GM19438 (cell line): ENCODE measurements around the gene SGSM2.
A peak's percentile ranks its signal among the peaks of the same experiment; 100 is the strongest.

Experiments
- ATAC-seq: cut with Tn5 transposase; IDR thresholded peaks from one replicate; pipeline ENCODE4 v1.9.1; 2021; ENCODE audit warnings: low read depth; ENCODE audit not compliant: unreplicated experiment

The SGSM2 gene

DNA sequence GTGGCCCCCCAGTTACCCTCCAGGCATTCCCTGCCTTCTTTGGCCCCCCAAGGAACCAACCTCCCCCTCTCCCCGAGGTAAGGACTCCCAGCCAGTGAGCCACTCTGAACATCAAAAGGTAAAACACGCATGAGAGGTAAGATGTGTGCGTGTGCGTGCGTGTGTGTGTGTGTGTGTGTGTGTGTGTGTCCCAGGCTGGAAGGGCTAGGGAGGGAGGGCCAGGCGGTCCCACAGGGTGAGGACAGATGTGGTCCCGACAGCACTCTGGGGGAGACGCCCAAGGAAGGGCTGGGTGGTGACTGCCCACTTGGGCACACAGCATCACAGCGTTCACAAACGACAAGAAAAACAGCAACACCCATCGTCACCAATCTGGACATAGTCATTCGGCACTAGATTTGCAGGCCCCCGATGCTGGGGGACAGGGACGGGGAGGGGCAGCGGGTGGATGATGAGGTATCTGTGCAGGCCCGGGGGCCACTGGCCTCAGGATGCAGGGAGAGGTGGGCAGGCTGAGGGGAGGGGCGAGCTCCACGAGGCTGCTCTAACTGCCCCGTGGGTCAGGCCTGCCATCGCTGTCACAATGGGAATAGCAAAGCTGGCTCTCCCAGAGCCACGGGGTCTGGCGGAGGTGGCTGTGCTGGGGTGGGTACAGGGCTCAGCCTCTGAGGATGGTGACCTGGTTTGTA is 47.3 kb downstream of the SGSM2 start:
- no peak for ATAC-seq

DNA sequence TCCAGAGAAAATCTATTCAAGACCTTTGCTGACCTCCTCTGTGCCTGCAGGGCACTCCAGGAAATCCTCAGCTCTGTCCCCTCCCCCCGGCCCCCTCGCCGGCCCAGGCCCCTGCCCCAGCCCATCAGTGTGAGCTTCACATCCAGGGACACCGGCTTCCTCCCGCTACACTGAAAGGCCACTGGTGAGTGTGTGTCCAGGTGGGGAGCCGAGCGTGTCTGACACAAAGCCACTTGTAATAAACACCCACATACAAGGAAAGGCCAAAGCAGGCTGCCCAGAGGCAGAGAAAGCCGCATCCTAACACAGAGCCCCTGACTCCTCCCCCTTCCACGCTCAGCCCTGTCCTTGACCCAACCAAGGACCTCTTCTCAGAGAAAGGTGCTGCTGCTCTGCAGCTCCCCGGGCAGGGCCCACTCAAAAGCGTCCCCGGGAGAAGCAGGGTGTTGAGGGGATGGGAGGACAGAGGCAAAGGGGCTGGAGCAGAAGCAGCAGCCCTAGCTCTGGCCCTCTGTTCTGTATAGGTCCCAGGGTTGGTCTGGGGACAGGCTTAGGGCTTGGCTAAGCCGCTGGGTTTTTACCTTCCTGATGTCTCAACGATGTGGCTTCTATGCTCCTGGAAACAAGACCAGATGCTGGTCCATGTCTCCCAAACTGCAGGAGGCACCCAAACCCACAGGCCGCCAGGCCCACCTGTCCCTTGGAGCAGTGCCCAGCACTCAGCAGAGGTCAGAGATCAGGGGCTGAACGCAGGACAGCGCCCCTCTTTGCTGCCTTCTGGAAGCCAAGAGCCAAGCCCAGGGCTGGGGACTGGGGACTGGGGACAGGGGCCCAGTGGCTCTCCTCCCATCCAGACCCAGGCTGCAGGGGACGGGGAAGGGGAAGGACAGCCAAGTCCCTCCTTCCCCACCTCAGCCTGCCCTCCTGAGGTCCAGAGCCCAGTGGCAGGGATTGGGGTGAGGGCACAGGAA is 48.2 kb downstream of the SGSM2 start:
- ATAC-seq: no peak

DNA sequence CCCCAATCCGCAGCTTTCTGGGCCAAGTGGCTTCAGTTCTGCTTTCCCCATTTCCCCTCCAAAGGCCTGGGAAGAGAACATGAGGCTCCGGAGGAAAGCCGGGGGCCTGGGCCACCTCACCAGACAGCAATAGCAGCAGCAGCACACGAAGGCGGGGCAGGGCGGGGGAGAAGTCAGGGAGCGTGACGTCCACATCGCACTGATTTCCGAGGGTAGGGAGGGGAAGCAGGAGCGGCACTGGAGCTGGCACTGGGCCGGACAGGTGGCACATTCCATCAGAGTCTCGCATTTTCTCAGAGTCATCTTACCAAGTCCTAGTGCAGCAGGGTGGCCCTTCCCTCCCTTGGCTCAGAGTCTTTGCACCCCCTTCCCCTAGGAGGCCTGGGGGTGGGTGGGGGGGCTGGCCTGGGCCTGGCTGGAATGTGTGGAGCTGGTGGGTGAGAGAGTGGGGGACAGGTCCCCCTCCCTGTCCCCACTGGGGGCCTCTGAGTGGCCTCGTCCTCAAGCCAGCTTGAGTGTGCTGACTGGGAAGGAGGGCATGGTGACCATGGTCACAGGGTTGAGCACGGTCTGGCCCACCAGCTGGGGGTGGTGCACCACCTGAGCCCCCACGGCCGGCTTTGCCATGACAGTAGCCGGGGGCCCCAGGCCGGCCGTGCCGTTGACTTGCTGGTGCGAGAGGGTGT is 49.2 kb downstream of the SGSM2 start:
- no peak for ATAC-seq

DNA sequence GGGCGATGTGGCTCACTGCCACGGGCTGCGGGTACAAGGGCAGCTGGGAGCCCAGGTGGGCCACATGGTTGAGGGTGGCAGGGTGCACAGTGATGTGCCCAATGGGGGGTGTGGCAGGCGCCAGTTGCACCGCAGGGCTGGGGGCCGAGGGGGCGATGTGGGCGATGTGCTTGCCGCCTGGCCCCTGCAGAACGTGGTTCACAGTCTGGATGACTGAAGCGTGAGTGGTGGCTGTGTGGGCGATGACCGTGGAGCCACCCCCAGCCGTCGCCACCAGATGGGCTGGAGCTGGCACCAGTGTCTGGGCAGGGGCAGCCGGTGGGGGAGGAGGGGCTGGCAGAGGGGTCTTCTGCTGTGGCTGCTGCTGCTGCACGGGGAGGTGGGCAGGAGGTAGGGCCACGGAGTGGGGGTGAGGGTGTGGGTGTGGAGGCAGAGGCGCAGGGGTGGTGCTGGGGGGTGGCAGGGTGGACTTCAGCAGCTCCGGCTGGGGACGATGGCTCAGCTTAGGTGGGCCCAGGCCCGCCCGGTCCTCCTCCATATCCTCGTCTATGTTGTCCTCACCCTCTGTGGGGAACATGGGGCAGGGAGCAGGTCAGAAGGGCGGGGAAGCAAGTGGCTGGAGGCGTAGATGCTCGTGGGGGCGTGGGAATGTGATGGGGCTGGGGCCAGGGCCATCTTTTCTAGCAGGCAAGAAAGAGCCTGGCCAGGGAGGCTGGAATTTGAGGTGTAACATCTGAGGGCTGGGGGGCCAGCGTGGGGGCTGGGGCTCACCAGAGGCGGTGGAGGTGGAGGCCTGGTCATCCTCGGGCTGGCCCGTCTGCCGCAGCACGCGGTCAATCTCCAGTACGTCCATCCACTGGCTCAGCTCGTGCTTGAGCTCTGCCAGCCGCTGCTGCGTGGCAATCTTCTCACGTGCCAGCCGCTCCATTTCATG is 50.1 kb downstream of the SGSM2 start:
- ATAC-seq: no peak

DNA sequence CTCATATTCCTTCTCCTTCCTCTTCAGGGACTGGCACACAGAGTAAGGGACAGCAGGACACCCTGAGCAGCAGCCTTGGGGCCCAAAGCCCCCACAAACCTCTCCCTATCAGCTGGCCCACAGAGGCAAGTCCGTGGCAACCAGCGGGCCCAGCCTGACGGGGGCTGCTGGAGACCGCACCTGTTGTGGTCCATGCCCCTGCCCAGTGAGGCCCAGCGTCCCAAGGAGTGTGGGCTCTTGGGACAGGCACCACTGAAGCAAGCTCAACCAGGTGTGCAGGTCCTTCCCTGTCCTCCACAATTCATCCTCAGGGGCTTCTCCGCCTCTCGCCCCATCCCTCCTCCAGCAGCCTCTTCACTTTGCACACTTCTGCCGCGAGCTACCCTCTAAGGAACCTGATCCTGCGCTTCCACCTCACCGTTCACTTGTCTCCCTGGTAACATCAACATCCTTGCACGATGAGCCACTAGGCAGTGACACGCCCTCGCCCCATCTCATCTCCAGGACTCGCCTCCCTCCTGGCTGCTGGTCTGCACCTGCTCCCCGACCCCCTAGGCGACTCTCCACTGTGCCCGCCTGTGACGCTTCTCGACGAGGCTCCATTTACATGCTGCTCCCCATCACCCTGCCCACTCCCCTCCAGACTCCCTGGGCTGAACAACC is 50.9 kb downstream of the SGSM2 start:
- no peak for ATAC-seq

DNA sequence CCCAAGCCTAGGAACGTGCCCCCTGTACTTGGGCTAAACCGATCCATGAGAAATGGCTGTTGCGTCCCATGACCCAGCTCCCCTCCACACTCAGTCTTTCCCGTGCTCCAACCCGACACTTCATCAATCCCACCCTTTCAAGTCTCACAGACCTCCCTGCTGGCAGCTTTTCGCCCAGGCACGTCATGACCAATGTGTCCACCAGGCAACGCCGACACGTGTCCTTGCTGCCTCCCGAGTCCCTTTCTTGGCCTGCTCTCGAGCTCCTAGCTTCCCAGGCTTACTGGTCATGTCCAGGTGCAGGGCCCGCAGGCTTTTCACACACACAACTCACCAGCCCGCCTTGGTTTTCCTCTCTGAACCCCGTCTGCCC is 51.4 kb downstream of the SGSM2 start:
- ATAC-seq: no peak

DNA sequence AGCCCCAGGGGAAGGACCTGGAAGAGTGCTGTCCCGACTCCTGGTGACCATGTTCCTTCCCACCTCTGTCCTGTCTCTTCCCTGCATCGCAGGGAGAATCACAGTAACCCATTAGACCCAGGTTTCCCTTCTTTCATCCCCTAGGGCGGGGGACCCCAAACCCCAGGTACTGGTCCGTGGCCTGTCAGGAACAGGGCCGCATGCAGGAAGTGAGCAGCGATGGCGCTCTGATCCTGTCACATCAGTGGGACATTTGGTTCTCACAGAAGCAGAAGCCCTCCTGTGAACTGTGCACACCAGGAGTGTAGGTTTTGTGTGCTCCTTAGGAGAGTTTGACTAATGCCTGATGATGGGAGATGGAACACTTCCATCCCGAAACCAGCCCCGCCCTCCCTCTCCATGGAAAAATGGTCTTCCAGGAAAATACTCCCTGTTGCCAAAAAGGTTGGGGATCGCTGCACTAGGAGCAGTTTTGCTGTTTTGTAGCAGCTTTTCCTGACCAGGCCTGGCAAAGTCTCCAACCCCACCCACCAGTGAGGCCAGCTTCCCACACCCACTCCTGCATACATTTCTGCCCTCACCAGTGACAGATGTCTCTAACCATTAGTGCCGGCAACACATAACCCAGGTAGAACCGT is 53.0 kb downstream of the SGSM2 start:
- ATAC-seq: no peak

DNA sequence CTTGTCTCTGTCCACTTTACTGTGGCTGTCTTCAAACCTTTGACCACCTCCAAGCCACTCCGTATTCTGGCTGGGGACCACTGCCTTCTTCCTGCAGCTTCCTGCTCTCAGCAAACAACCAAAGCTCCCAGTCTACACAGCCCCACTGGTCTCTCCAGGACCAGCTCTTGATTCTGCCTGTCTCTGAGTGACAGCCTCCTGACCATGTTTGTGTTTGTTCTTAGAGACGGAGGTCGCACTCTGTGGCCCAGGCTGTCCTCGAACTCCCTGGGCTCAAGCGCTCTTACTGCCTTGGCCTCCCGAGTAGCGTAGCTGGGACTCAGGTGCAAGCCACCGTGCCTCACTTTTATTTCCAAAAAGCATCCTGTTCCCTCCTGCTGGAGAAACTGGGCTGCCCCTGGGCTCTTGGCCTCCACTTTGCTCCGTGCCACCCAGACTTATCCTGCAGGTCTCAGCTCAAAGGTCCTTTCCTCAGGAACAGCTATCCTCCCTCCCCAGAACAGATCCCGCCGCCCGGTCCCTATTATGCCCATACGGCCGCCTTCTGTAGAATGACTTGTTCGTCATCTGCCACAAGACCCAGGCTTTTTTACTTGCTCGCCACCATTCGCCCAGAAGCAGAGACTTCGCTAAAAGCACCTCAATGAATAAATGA is 54.4 kb downstream of the SGSM2 start:
- no peak for ATAC-seq

DNA sequence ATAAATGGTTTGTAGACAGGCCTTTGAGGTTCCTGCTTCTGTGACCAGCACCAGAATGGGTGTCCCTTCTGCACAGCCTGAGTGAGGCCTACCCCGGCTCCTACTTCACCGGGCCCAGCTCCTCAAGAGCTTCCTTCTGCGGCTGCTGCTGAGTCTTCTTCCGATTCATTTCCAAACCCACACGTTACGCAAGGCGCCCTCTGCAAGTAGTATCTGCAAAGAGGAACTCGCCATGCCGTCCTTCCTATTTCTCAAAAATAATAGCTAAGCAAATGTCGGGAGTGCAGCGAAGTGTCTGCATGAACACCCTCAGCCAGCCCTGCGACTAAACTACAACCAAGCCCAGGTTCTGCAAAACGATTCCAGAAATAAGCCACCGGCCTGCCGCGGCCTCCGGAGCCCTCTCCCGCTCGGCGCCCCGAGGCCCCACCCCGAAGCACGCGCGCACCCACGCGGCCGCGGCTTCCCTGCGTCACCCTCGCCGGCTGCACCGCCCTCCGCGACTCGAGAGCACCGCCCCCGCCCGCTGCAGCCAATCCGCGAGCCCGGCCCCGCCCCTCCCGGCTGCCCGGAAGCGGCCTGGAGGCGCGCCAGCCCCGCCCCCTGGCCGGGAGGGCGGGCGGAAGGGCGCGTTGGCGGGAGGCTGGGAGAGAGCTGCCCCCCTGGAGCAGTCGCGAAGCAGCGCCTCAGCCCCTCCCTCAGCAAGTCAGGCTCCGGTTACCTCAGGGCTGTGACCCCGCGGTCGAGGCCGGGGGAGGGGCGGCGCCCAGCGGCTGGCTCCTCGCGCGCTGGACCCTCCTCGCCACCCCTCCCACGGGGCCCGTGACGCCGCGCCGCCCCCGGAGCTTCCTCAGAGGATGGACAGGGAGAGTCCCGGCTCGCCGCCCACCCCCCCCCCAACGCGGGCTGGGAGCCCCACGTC is 55.2 kb downstream of the SGSM2 start:
- peak; percentile 44 for ATAC-seq

DNA sequence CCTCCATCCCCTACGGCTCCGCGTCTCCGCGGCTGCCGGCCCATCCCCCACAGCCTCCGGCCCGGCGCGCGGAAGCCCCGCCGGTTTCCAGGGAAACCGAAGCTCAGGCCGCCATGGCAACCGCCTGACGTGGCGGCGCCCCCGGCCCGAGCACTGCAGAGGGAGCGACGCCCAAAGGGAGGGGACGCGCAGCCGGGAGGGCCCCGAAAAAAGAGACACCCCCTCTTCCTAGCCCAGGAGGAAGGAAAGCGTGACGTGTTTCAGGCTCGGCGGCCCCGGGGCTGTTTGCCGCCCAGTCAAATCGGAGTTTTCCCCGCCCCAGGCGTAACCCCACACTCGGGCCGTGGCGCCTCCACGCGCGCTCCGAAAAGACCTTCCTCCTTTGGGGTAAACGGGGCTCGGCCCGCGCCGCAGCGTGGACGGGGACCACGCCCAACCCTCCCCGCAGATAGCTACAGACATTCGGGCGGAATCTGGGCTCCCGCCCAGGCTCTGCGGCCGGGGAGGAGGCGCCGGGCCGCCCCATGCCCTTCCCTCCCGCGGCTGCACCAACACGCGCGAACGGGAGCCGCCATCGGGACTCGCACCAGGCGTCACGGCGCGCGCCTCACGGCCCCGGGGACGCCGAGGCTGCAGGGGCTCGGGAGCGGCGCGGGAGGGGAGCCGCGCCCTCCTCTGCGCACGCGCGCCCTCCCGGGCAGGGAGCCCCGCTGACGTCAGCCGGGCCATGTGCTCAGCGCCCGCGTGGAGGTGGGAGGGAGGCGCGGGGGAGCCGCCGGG is 56.1 kb downstream of the SGSM2 start:
- peak; percentile 31 for ATAC-seq

DNA sequence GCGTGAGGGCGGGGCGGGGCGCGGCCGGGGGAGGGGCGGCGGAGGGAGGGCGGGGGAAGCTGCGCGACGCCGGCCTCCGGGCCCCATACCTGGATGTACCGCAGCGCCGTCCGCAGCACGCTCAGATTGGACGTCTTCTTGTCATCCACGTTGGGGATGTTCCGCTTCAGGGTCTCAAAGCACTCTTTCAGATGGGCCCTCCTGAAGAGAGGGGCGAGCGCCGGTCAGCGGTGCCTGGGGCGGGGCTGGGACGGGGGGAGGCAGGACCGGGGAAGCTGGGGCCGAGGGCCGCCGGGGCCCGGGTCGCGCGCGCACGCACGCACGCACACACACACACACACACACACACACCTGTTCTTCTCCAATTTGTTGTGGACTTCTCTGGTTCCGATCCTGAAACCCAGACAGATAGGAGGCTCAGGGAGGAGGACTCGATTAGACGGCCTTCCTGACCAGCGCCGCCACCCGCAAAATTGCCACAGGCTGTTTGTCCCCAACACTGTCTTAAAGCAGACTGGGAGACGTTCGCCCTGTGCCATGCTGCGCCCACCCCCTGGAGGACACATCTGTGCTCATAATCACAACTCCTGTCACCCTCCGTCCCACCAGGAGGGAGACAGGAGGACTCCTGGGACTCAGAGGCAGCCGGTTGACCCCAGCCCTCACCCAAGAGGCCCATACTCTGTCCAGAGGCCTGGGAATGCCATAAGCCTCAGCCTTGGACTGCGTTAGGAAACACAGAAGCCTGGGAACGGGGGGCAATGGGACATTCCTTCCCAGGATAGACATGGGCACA is 56.9 kb downstream of the SGSM2 start:
- no peak for ATAC-seq

DNA sequence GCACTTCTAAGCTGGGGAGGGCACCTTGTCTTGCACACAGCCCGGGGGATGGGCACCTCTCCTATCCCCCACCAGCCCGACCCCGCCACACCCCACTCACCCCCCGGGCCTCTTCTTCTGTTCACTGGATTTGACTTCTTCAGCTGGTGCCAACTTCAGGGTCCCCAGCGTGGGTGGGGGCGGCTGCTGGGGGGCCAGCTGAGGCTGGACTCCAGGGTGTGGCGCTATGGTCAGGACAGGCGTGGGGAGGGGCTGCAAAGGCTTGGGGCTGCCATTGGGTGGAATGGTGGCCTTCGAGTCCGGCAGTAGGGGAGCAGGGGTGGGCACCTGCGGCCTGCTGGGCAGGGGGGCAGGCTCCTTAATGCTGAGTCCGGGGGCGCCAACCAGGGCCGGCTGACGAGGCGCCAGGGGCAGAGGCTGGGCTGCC is 57.5 kb downstream of the SGSM2 start:
- no peak for ATAC-seq

DNA sequence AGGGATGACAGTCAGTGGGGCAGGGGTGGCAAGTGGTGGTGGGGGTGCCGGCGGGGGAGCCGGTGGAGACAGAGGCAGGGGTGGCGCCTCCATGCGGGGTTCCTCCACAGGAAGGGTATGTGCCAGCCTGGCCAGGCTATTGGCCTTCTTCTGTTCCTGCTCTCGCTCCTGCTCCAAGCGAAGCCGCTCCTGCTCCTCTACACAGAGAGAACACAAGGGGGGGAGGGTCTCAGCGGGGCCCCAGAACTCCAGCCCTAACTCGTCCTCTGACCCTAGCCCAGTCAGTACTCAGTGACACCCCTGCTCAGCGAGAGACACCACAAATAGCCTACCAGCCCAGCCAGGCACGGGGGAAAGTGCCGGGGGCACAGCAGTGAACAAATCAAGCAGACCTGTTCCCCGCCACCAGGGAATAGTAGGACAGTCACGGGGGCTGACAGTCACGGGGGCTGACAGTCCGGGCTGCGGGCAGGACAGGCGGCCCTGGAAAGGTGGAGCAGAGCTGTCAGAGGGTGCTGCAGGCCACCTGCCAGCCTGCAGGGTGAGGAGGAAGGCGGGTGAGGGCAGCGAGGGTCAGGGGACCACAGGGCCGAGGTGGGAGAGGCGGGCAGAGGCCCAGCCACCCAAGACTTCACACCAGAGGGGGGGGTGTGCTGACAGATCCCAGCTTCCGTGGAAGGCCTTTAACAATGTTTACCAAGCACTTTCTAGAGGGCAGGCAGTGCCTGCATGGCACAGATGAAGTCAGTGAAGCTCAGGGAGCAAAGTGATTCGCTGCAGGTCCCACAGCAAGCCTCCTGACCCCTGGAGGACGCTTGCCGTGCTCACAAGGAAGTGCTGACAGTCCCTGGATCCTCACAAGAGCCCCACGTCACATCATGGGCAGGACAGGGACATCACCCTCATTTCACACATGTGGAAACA is 58.2 kb downstream of the SGSM2 start:
- no peak for ATAC-seq

DNA sequence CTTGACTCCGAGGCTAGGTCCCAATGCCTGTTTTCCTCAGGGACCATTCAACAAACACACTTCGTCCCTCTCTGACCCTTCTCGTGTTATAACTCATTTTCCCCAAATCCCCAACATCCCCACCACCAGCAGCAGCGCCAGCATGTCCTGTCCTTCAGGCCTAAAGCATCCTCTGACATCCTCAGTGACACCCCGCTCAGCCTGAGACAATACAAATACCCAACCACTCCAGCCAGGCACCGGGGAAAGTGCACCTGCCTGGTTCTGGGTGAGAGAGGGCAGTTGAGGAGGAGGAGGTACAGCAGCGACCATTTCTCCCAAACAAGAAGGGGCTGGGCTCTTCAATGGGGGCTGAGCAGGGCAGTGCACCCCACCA is 58.9 kb downstream of the SGSM2 start:
- no peak for ATAC-seq

DNA sequence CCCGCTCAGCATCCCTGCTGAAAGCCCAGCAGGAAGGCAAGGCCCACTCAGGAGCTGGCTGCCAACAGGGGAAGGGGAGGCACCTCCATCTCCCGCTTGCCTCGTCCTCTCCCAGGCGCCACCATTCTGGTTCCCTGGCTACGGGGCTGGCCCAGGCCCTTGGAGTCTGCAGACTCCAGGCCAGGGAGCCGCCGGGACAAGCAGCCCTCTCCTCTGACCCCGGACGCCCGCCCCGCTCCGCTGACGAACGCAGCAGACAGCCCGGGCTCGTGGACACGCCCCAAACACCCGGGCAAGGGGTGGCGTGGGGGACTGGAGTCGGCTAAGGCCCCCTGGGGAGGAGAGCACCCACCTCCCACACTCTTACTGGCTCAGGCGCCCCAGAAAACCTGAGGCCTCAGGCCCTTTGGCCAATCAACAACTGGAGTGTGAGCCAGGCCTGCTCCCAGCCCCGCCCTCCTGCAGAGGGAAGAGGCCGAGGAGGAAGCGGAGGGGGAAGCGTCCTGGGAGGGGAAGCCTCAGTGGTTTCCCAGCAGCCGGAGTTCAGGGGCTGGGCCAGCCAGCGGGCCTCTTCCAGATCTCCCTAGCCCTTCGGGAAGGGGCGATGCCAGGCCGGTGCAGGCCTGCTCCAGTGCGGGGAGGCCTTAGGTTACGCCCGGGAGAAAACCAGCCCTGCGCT is 59.4 kb downstream of the SGSM2 start:
- no peak for ATAC-seq
